ENCODE measurements around the gene UBE2B.
"Not testable (repeated sequence)": the region's sequence is repeated elsewhere in the genome, so short reads cannot be mapped to it uniquely, and the experiment has no call there.

The UBE2B gene

GRCh38 chr5:134370871-134371833 is at the start of gene UBE2B:
Gene UBE2B, plus strand, starts transcription at chr5:134371569. Its CDS starts 27 bp downstream, at chr5:134371596.
- H3K9ac ChIP-seq (ENCODE audit: low read length), result peak within 1 kb of the TSS; percentile 99
- no peaks in the 10 kb centered on the region for H3K9me3 ChIP-seq (ENCODE audit: control insufficient read depth, low read length)
- H3K4me3 ChIP-seq (ENCODE audit: low read length), result peak within 1 kb of the TSS; percentile 98
- H3K4me1 ChIP-seq (ENCODE audit: control insufficient read depth, insufficient read depth, low read length), result peaks cover 21% of the 10 kb centered on the region
- H3K27me3 ChIP-seq (replicated peaks; ENCODE audit: control insufficient read depth, insufficient read depth, low read length), result no peaks in the 10 kb centered on the region
- H3K36me3 ChIP-seq (ENCODE audit: control insufficient read depth, insufficient read depth, low read length, severe bottlenecking), result peaks cover 18% of the 10 kb centered on the region
- peak; percentile 99 for DNase-seq (ENCODE audit: low read depth)

DNA sequence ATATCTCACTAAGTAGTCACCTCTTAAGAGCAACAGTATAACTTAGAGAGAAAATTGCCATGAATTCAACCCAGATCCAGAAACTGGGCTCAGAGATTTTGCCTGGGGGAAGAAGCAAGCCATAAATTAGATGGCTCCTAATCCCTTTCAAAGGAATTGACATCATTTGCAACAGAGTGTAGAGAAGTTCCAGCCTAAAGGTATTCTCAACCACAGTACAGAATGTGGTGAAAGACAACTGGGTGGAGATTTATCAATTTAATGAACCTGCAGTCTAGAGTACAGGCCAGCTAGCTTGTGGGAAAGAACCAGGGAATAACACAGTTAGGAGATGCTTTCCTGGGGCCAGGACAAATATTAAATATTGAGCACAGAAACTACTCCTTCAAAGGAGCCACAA is 44.0 kb upstream of the UBE2B start:
- peaks cover 30% of the 10 kb centered on the region for H3K9me3 ChIP-seq (ENCODE audit: control insufficient read depth, low read length)
- H3K9ac ChIP-seq (ENCODE audit: low read length), result no peak overlapping the region
- no peaks in the 10 kb centered on the region for H3K4me1 ChIP-seq (ENCODE audit: control insufficient read depth, insufficient read depth, low read length)
- no peaks in the 10 kb centered on the region for H3K36me3 ChIP-seq (ENCODE audit: control insufficient read depth, insufficient read depth, low read length, severe bottlenecking)
- DNase-seq (ENCODE audit: low read depth), result no peak
- H3K27me3 ChIP-seq (replicated peaks; ENCODE audit: control insufficient read depth, insufficient read depth, low read length), result no peaks in the 10 kb centered on the region
- H3K4me3 ChIP-seq (ENCODE audit: low read length), result no peak overlapping the region

- peak; percentile 2 for DNase-seq (ENCODE audit: low read depth)
- H3K4me3 ChIP-seq (ENCODE audit: low read length), result peak overlapping the region; percentile 63
- no peaks in the 10 kb centered on the region for H3K36me3 ChIP-seq (ENCODE audit: control insufficient read depth, insufficient read depth, low read length, severe bottlenecking)
- H3K9ac ChIP-seq (ENCODE audit: low read length), result no peak overlapping the region
- H3K27me3 ChIP-seq (replicated peaks; ENCODE audit: control insufficient read depth, insufficient read depth, low read length), result no peaks in the 10 kb centered on the region
- no peaks in the 10 kb centered on the region for H3K4me1 ChIP-seq (ENCODE audit: control insufficient read depth, insufficient read depth, low read length)
- H3K9me3 ChIP-seq (ENCODE audit: control insufficient read depth, low read length), result peaks cover 30% of the 10 kb centered on the region
Measured at GRCh38 chr5:134328619-134329018, 42.8 kb upstream of the UBE2B start.

- not testable (repeated sequence) for DNase-seq (ENCODE audit: low read depth); H3K4me1 ChIP-seq (ENCODE audit: control insufficient read depth, insufficient read depth, low read length); H3K36me3 ChIP-seq (ENCODE audit: control insufficient read depth, insufficient read depth, low read length, severe bottlenecking); H3K9ac ChIP-seq (ENCODE audit: low read length); H3K4me3 ChIP-seq (ENCODE audit: low read length); H3K27me3 ChIP-seq (replicated peaks; ENCODE audit: control insufficient read depth, insufficient read depth, low read length)
- H3K9me3 ChIP-seq (ENCODE audit: control insufficient read depth, low read length), result peaks cover 10% of the 10 kb centered on the region
Measured at GRCh38 chr5:134336833-134337232, 34.5 kb upstream of the UBE2B start.

DNA sequence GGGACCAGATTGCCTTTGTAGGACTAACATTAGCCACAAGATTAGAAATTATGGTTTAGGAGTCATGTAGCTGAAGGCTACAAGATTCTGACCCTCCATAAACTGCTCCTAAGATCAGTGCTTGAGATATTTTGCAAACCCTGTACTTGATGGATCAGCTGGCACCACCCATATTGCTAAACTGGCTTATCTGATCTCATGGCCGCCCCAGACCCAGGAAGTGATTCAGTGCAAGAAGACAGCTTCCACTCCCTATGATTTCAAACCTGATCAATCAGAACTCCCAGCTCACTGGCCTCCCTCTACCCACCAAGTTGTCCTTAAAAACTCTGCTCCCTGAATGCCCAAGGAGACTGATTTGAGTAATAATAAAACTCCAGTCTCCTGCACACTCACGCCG is 27.9 kb upstream of the UBE2B start:
- peaks cover 10% of the 10 kb centered on the region for H3K9me3 ChIP-seq (ENCODE audit: control insufficient read depth, low read length)
- H3K9ac ChIP-seq (ENCODE audit: low read length); DNase-seq (ENCODE audit: low read depth): not testable (repeated sequence)

DNA sequence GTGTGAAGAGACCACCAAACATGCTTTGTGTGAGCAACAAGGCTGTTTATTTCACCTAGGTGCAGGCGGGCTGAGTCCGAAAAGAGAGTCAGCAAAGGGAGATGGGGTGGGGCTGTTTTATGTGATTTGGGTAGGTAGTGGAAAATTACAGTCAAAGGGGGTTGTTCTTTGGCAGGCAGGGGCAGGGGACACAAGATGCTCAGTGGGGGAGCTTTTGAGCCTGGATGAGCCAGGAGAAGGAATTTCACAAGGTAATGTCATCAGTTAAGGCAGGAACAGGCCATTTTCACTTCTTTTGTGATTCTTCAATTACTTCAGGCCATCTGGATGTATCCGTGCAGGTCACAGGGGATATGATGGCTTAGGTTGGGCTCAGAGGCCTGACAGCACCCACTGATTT is 25.9 kb upstream of the UBE2B start:
- not testable (repeated sequence) for H3K4me1 ChIP-seq (ENCODE audit: control insufficient read depth, insufficient read depth, low read length); H3K4me3 ChIP-seq (ENCODE audit: low read length); H3K27me3 ChIP-seq (replicated peaks; ENCODE audit: control insufficient read depth, insufficient read depth, low read length); H3K36me3 ChIP-seq (ENCODE audit: control insufficient read depth, insufficient read depth, low read length, severe bottlenecking); H3K9me3 ChIP-seq (ENCODE audit: control insufficient read depth, low read length); DNase-seq (ENCODE audit: low read depth); H3K9ac ChIP-seq (ENCODE audit: low read length)

More for the DNA sequence above, 27.9 kb upstream of the UBE2B start:
- H3K4me1 ChIP-seq (ENCODE audit: control insufficient read depth, insufficient read depth, low read length); H3K36me3 ChIP-seq (ENCODE audit: control insufficient read depth, insufficient read depth, low read length, severe bottlenecking); H3K27me3 ChIP-seq (replicated peaks; ENCODE audit: control insufficient read depth, insufficient read depth, low read length); H3K4me3 ChIP-seq (ENCODE audit: low read length): not testable (repeated sequence)

DNA sequence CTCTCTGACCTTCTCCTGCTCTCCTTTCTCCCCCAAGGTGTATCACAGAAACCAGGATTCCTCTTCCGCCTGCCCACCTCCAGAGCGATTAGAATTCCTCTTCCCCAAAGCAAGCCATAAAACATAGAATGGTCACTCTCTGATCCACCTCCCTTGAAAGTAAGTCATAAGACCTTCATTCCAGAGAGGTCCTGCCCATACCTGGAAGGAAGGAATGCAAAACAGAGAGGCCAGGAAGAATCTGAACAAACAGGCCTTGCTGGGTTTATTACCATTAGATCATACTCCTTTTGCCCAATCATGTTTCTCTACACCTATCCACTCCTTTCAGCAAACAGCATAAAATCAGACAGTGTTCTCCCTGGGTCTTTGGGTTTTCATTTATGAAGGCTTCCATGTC is 25.4 kb upstream of the UBE2B start:
- Histone ChIP-seq H3K4me3 (ENCODE audit: low read length) (no peak overlapping the region), H3K36me3 (ENCODE audit: control insufficient read depth, insufficient read depth, low read length, severe bottlenecking) (peaks cover 8% of the 10 kb centered on the region), H3K9ac (ENCODE audit: low read length) (no peak overlapping the region), H3K4me1 (ENCODE audit: control insufficient read depth, insufficient read depth, low read length) (no peaks in the 10 kb centered on the region), H3K9me3 (ENCODE audit: control insufficient read depth, low read length) (peaks cover 4% of the 10 kb centered on the region), H3K27me3 (replicated peaks; ENCODE audit: control insufficient read depth, insufficient read depth, low read length) (no peaks in the 10 kb centered on the region)
- no peak for DNase-seq (ENCODE audit: low read depth)

DNA sequence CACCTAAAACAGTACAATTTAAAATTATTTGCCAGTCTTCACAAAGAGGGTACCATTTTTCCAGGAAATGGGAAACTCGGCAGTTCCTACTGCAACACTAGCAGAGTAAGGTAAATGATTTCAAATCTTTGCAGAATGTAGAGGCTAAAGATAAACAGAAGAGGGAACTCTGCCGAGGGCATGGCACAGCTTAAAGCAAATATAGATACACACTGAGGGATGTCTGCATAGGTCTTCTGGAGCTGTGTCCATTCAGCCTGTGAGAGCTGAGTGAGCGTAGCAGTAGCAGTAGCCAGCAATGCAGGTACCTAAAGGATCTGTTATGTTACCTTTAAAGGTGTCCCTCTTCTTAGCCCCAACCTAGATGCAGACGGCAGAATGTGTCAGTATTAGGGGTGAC is 21.9 kb upstream of the UBE2B start:
- DNase-seq (ENCODE audit: low read depth), result no peak
- no peak overlapping the region for H3K9ac ChIP-seq (ENCODE audit: low read length)
- no peak overlapping the region for H3K4me3 ChIP-seq (ENCODE audit: low read length)
- H3K9me3 ChIP-seq (ENCODE audit: control insufficient read depth, low read length), result no peaks in the 10 kb centered on the region
- no peaks in the 10 kb centered on the region for H3K27me3 ChIP-seq (replicated peaks; ENCODE audit: control insufficient read depth, insufficient read depth, low read length)
- peaks cover 8% of the 10 kb centered on the region for H3K36me3 ChIP-seq (ENCODE audit: control insufficient read depth, insufficient read depth, low read length, severe bottlenecking)
- no peaks in the 10 kb centered on the region for H3K4me1 ChIP-seq (ENCODE audit: control insufficient read depth, insufficient read depth, low read length)

DNA sequence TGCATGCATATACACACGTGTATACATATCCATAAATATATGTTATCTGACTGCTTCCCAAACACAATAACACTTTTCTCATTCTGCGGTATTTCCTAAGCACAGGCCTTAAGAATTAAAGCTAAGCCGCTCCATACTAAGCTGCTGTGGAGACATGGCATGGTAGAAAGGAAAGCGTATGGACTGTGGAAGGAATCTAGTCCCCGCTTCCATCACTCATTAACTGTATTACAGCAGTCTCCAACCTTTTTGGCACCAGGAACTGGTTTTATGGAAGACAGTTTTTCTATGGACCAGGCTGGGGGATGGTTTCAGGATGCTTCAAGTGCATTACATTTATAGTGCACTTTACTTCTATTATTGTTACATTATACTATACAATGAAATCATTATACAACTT is 15.7 kb upstream of the UBE2B start:
- Histone ChIP-seq H3K9me3 (ENCODE audit: control insufficient read depth, low read length) (no peaks in the 10 kb centered on the region), H3K36me3 (ENCODE audit: control insufficient read depth, insufficient read depth, low read length, severe bottlenecking) (no peaks in the 10 kb centered on the region), H3K9ac (ENCODE audit: low read length) (no peak overlapping the region), H3K4me3 (ENCODE audit: low read length) (no peak overlapping the region), H3K4me1 (ENCODE audit: control insufficient read depth, insufficient read depth, low read length) (no peaks in the 10 kb centered on the region), H3K27me3 (replicated peaks; ENCODE audit: control insufficient read depth, insufficient read depth, low read length) (no peaks in the 10 kb centered on the region)
- no peak for DNase-seq (ENCODE audit: low read depth)

DNA sequence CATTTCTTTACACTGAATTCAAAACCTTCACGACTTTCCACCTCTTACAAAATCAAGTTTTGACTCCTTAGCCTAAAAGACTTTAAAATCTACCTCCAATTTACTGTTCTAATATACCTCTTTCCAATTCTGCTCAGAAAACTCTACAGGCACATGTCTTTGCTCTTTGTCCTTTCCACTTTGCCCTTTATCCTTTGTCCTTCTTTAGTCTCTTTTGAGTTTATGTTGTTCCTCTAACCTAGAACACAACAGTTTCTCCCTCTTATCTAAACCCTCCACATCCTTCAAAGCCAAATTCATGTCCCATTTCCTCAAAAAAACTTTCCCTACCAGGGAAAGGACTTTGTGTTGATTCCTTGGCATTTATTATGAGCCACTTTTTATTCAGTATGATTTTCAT is 5.8 kb upstream of the UBE2B start:
- Histone ChIP-seq H3K9me3 (ENCODE audit: control insufficient read depth, low read length) (no peaks in the 10 kb centered on the region), H3K4me3 (ENCODE audit: low read length) (no peak overlapping the region)

GRCh38 chr5:134370311-134370870 is 978 bp upstream of the UBE2B start:
- H3K9me3 ChIP-seq (ENCODE audit: control insufficient read depth, low read length), result no peaks in the 10 kb centered on the region
- peaks cover 28% of the 10 kb centered on the region for H3K4me1 ChIP-seq (ENCODE audit: control insufficient read depth, insufficient read depth, low read length)
- H3K4me3 ChIP-seq (ENCODE audit: low read length), result peak overlapping the region; percentile 98
- no peak for DNase-seq (ENCODE audit: low read depth)
- H3K36me3 ChIP-seq (ENCODE audit: control insufficient read depth, insufficient read depth, low read length, severe bottlenecking), result peaks cover 13% of the 10 kb centered on the region
- H3K9ac ChIP-seq (ENCODE audit: low read length), result peak overlapping the region; percentile 99
- no peaks in the 10 kb centered on the region for H3K27me3 ChIP-seq (replicated peaks; ENCODE audit: control insufficient read depth, insufficient read depth, low read length)

More for the DNA sequence above, 5.8 kb upstream of the UBE2B start:
- H3K27me3 ChIP-seq (replicated peaks; ENCODE audit: control insufficient read depth, insufficient read depth, low read length), result no peaks in the 10 kb centered on the region
- H3K9ac ChIP-seq (ENCODE audit: low read length), result no peak overlapping the region
- H3K4me1 ChIP-seq (ENCODE audit: control insufficient read depth, insufficient read depth, low read length), result peaks cover 19% of the 10 kb centered on the region
- DNase-seq (ENCODE audit: low read depth), result no peak
- H3K36me3 ChIP-seq (ENCODE audit: control insufficient read depth, insufficient read depth, low read length, severe bottlenecking), result no peaks in the 10 kb centered on the region
